Uterus (tissue), 4 donors: ENCODE results near the gene PSMB10. TPM values are rescaled to one million over a fixed set of nuclear protein-coding genes. Genes with fewer than 3 reads are reported as not detected.

Source experiments
- DNase-seq, 2 donors: peaks; one replicate each; pipeline ENCODE4 v3.0.0-alpha.2; 2019 to 2020
- H3K27ac ChIP-seq, 2 donors: fragments of 200-600 bp; sonication (generic); 1 replicate in 1 of 2; 2 replicates in 1 of 2; pipeline ENCODE4 v1.5.1; 2016 to 2018
- H3K27me3 ChIP-seq, 2 donors: fragments of 200-600 bp; sonication (generic); one replicate each; pipeline ENCODE4 v1.5.1; 2018 to 2019; ENCODE audit warnings: control low read depth in 1 of 2
- H3K36me3 ChIP-seq, 2 donors: fragments of 200-600 bp; sonication (generic); one replicate each; pipeline ENCODE4 v1.5.1; 2019; ENCODE audit warnings: control low read depth in 1 of 2
- H3K4me1 ChIP-seq, 2 donors: fragments of 200-600 bp; sonication (generic); one replicate each; pipeline ENCODE4 v1.5.1; 2018 to 2019; ENCODE audit warnings: control low read depth in 1 of 2
- H3K4me3 ChIP-seq, 2 donors: fragments of 200-600 bp; sonication (generic); 1 replicate in 1 of 2; 2 replicates in 1 of 2; pipeline ENCODE4 v1.5.1; 2018 to 2019; ENCODE audit warnings: mild to moderate bottlenecking in 1 of 2
- H3K9me3 ChIP-seq, 2 donors: fragments of 200-600 bp; sonication (generic); one replicate each; pipeline ENCODE4 v1.5.1; 2019; ENCODE audit warnings: control low read depth in 1 of 2
- POLR2A ChIP-seq, 2 donors: fragments of 450-650 bp; IDR thresholded peaks; one replicate each; pipeline ENCODE4 v1.6.1; 2016; ENCODE audit warnings: antibody characterized with exemption in 2 of 2, mild to moderate bottlenecking in 1 of 2, moderate library complexity in 1 of 2
- intact Hi-C: fragments of 100-400 bp; cut with DNase I; formaldehyde crosslinking; loops from one replicate; pipeline ENCODE4 v1.15.1; 2023; ENCODE audit warnings: low total_unique reads
- total RNA-seq, 4 donors: library from RNA; depleted of rRNA in 3 of 4; stranded (reverse); fragments of >200 nt in 3 of 4; gene quantifications; one replicate each; pipeline versions ENCODE4 v1.1.0 to v1.2.4, GENCODE V29; 2014 to 2023
- TF ChIP-seq, protein P1 (sequence below), 4 experiments: fragments of 200-600 bp in 2 of 4; fragments of 450-650 bp in 2 of 4; sonication (generic) in 2 of 4; IDR thresholded peaks; one replicate each; pipeline ENCODE4 v1.5.1; 2016 to 2019; ENCODE audit warnings: antibody characterized with exemption in 4 of 4, mild to moderate bottlenecking in 2 of 4, moderate library complexity in 1 of 4
- donor health status: DM: yes; HTN: yes; CAD: no.

Gene PSMB10
- 10 to 100 TPM in 3 of 4 donors, 1 to 10 TPM in 1; 9.5 to 30.7 (median 15.3) TPM for total RNA-seq

DNA sequence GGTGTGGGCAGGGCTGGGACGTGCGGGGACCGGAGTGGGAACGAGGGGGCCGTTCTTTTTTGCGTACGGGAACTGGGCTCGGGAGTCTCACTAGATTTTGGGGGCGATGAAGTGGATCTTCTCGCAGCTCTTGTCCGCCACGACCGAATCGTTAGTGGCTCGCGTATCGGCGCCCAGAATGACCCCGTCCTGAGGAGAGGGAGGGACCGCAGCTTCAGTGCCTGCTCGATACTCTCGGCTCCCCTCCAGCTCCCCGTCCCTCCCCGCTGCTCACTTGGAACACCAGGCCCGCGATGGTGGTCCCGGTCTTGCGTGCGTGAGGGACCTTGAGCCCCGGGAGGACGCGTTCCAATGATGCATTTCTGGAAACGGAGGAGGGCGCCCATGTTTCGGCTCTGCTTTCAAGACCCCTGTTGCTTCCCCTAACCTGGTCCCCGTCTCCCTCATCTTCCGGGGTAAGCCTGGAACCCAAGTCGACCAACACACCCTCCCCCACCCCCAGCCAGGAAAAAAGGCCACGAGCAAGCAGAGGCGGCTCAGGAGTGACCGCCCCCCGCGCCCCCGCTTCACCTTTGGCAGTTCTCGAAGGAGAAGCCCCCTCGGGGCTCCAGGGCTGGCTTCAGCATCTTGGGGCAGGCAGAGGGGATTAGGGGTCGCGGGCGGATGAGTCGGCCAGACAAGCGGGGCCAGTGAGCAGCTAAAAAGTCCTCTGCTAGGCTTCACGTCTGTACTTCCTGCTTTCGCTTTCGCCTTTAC is at the start of gene PSMB10:
Gene PSMB10 (minus strand): TSS at position 727 of the 756 bp plus-strand sequence. CDS start 101 bp downstream, at position 626.
- H3K4me3 ChIP-seq = peak within 1 kb of the TSS; percentile 72 to 79
- peaks cover 0 to 3% of the 10 kb centered on the region in 2 donors for H3K4me1 ChIP-seq
- DNase-seq = peak; percentile 56 to 60
- intact Hi-C loops = no loop called here
- no peaks in the 10 kb centered on the region for H3K9me3 ChIP-seq
- TF ChIP-seq, protein P1, sequence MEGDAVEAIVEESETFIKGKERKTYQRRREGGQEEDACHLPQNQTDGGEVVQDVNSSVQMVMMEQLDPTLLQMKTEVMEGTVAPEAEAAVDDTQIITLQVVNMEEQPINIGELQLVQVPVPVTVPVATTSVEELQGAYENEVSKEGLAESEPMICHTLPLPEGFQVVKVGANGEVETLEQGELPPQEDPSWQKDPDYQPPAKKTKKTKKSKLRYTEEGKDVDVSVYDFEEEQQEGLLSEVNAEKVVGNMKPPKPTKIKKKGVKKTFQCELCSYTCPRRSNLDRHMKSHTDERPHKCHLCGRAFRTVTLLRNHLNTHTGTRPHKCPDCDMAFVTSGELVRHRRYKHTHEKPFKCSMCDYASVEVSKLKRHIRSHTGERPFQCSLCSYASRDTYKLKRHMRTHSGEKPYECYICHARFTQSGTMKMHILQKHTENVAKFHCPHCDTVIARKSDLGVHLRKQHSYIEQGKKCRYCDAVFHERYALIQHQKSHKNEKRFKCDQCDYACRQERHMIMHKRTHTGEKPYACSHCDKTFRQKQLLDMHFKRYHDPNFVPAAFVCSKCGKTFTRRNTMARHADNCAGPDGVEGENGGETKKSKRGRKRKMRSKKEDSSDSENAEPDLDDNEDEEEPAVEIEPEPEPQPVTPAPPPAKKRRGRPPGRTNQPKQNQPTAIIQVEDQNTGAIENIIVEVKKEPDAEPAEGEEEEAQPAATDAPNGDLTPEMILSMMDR (IDR thresholded peaks at IDR 0.05) = no peak
- TF ChIP-seq POLR2A (IDR thresholded peaks at IDR 0.05) = peak in 1 of 2 donors; percentile 15
- peak within 1 kb of the TSS; percentile 85 to 91 for H3K27ac ChIP-seq
- no peaks in the 10 kb centered on the region for H3K27me3 ChIP-seq
- H3K36me3 ChIP-seq = no peaks in the 10 kb centered on the region

DNA sequence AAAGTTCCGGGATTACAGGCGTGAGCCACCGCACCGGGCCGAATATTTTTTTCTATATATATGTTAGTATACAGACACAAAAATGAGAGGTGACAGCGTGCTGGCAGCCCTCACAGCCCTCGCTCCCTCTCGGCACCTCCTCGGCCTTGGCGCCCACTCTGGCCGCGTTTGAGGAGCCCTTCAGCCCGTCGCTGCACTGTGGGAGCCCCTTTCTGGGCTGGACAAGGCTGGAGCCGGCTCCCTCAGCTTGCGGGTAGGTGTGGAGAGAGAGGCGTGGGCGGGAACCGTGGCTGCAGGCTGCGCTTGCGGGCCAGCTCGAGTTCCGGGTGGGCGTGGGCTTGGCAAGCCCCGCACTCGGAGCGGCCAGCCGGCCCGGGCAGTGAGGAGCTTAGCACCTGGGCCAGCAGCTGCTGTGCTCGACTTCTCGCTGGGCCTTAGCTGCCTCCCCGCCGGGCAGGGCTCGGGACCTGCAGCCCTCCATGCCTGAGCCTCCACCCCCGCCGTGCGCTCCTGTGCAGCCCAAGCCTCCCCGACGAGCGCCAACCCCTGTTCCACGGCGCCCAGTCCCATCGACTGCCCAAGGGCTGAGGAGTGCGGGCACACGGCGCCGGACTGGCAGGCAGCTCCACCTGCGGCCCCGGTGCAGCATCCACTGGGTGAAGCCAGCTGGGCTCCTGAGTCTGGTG is 45.5 kb upstream of the PSMB10 start:
- Histone ChIP-seq H3K4me3 (no peak overlapping the region), H3K27ac (no peak overlapping the region), H3K9me3 (no peaks in the 10 kb centered on the region), H3K4me1 (no peaks in the 10 kb centered on the region), H3K36me3 (no peaks in the 10 kb centered on the region), H3K27me3 (no peaks in the 10 kb centered on the region)
- TF ChIP-seq, protein P1 (IDR thresholded peaks at IDR 0.05) = no peak
- TF ChIP-seq POLR2A (IDR thresholded peaks at IDR 0.05) = no peak
- intact Hi-C loops = no loop called here
- no peak for DNase-seq

DNA sequence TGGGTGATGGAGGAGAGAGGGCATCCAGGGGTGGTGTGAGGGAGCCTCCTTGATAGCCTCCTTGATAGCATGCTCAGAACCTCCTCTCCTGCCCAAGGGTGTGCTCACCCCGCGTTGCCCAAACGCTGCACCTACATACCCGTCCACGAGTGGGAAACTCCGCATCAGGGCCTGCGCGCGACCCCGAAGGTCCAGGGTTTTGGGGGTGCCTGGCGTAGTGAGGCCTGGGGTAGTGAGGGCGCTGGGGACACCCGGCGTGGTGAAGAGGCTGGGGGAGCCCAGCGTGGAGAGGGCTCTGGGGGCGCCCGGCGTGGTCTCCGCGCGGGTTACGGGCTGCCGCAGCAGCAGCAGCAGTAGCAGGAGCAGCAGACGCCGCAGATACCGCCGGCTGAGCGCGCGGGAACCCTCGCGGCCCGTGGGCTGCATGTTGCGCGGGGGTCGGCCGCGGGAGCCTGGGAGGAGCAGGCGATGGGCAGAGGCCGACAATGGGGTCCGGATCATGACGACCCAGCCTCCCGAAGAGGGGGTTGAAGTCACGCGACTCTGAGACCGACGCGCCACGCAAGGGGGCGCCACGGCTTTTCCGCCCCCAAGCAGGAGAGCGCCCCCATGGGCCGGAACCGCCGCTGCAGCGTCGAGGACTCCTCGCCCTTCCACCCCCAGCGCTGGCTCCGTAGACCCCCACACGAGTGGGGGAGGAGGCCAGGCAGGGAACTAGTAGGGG is 43.5 kb upstream of the PSMB10 start, which contains the start of gene DPEP3:
Gene DPEP3 (minus strand): TSS at position 545 of the 724 bp plus-strand sequence. CDS start 119 bp downstream, at position 426.
- Histone ChIP-seq H3K4me1 (no peaks in the 10 kb centered on the region), H3K4me3 (no peak within 1 kb of the TSS), H3K27me3 (no peaks in the 10 kb centered on the region), H3K36me3 (no peaks in the 10 kb centered on the region), H3K27ac (no peak within 1 kb of the TSS), H3K9me3 (no peaks in the 10 kb centered on the region)
- TF ChIP-seq POLR2A (IDR thresholded peaks at IDR 0.05) = no peak
- TF ChIP-seq, protein P1 (IDR thresholded peaks at IDR 0.05) = no peak
- DNase-seq = no peak
- intact Hi-C loops = no loop called here

DNA sequence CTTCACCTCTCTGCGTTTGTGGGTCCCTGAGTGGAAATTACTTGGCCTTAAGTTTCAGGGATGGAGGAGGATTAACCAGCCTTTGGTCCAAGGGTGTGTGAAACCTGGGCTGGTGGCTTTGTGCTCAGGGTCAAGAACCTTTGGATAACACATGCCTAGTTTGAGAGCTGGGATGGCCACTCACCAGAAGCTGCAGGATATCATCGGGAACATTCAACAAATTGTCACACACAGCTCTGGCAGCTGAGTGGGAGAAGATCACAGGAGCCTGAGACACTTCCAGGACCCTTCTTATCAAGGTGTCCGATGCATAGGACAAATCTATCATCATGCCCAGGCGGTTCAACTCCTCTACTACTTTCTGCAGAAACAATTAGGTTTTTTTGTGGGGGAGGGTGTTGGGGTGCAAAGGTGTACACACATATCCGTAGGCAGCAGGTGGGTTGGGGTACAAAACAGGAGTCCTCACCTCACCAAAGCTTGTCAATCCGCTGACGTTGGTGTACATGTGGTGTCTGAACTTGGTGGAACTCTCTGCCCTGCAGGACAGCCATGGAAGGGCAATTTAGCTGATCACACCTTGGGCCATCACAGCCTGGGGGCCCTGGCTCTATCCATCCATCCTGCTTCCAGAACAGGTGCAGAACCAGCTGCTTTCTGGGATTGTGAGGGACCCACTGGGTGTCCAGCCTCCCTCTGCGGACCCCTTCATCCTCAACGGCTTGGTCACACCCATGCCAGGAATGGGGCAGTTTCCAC is 41.0 kb upstream of the PSMB10 start:
- intact Hi-C loops = no loop called here
- no peaks in the 10 kb centered on the region for H3K4me1 ChIP-seq
- no peaks in the 10 kb centered on the region for H3K36me3 ChIP-seq
- H3K9me3 ChIP-seq = no peaks in the 10 kb centered on the region
- no peak for DNase-seq
- no peak overlapping the region for H3K4me3 ChIP-seq
- H3K27ac ChIP-seq = no peak overlapping the region
- no peaks in the 10 kb centered on the region for H3K27me3 ChIP-seq
- TF ChIP-seq, protein P1 (IDR thresholded peaks at IDR 0.05) = no peak
